Hematopoietic multipotent progenitor cell (in vitro differentiated cells): ENCODE results near the gene MESP2. TPM values are rescaled to one million over a fixed set of nuclear protein-coding genes. Genes with fewer than 3 reads are reported as not detected.

Experiments
- total RNA-seq: library from RNA; depleted of rRNA; stranded (reverse); fragments of >200 nt; gene quantifications from one replicate; pipeline ENCODE4 v1.2.3, GENCODE V29; 2012

The MESP2 gene
- total RNA-seq, 1 donor, result under 0.01 TPM

Other genes starting within 250 kb of the MESP2 start
- 1.6 TPM for gene TICRR, start 200.9 kb upstream of the MESP2 start, total RNA-seq
- gene KIF7, start 120.9 kb upstream of the MESP2 start, total RNA-seq, result 13.2 TPM
- gene PLIN1, start 97.0 kb upstream of the MESP2 start, total RNA-seq, result under 0.01 TPM
- 9.7 TPM for gene PEX11A, start 85.6 kb upstream of the MESP2 start, total RNA-seq
- 0.27 TPM for gene WDR93, start 85.5 kb upstream of the MESP2 start, total RNA-seq
- gene MESP1, start 25.1 kb upstream of the MESP2 start, total RNA-seq, result 1.3 TPM
- gene ANPEP, start 38.5 kb downstream of the MESP2 start, total RNA-seq, result 93.7 TPM
- gene AP3S2, start 117.7 kb downstream of the MESP2 start, total RNA-seq, result 20.2 TPM
- gene ARPIN, start 136.6 kb downstream of the MESP2 start, total RNA-seq, result 2.2 TPM
- gene ZNF710, start 225.0 kb downstream of the MESP2 start, total RNA-seq, result 29.1 TPM